Keratinocyte (primary cell): Measurements from ENCODE around the gene PITX1. TPM values are rescaled to one million over a fixed set of nuclear protein-coding genes. Genes with fewer than 3 reads are reported as not detected.

Experiments
- DNase-seq: peaks from one replicate; pipeline ENCODE4 v3.0.0-alpha.2; 2011; ENCODE audit warnings: low read depth, missing footprints, low spot score
- FAIRE-seq: peaks from 2 replicates; lab custom pipeline; 2011; peaks lifted over from hg19 to GRCh38; lab: Jason Lieb, UNC
- H2AFZ ChIP-seq: 2 replicates; pipeline ENCODE4 v1.6.0; 2012; ENCODE audit warnings: low read length, control low read depth, inconsistent platforms; ENCODE audit not compliant: control insufficient read depth
- H3K27ac ChIP-seq: 2 replicates; pipeline ENCODE4 v1.5.1; 2011; ENCODE audit warnings: low read length; ENCODE audit not compliant: control insufficient read depth, insufficient read depth
- H3K27me3 ChIP-seq: 3 replicates; pipeline ENCODE4 v1.6.0; 2011; ENCODE audit warnings: low read length; ENCODE audit not compliant: control insufficient read depth, insufficient read depth; ENCODE audit errors: extremely low read depth
- H3K36me3 ChIP-seq, 2 experiments: 2 replicates in 1 of 2; 3 replicates in 1 of 2; pipeline ENCODE4 v1.5.1; 2011; ENCODE audit warnings: low read length in 2 of 2, mild to moderate bottlenecking in 1 of 2; ENCODE audit not compliant: control insufficient read depth in 2 of 2, insufficient read depth in 2 of 2; ENCODE audit errors: extremely low read depth in 1 of 2
- H3K4me1 ChIP-seq: 3 replicates; pipeline ENCODE4 v1.5.1; 2011; ENCODE audit warnings: low read length; ENCODE audit not compliant: control insufficient read depth, insufficient read depth; ENCODE audit errors: extremely low read depth
- H3K4me2 ChIP-seq: 3 replicates; pipeline ENCODE4 v1.6.0; 2011; ENCODE audit warnings: low read depth, low read length; ENCODE audit not compliant: control insufficient read depth, insufficient read depth; ENCODE audit errors: extremely low read depth
- H3K4me3 ChIP-seq, 3 experiments: fragments of 200-600 bp in 1 of 3; sonication (generic) in 1 of 3; 2 replicates in 2 of 3; 3 replicates in 1 of 3; pipeline ENCODE4 v1.5.1; 2011 to 2016; ENCODE audit warnings: low read length in 3 of 3, mild to moderate bottlenecking in 3 of 3, control low read depth in 2 of 3, inconsistent platforms in 1 of 3, low read depth in 1 of 3, mixed read lengths in 1 of 3, mixed run types in 1 of 3, moderate library complexity in 1 of 3; ENCODE audit not compliant: control insufficient read depth in 2 of 3, insufficient read depth in 2 of 3; ENCODE audit errors: extremely low read depth in 1 of 3
- H3K79me2 ChIP-seq: 2 replicates; pipeline ENCODE4 v1.6.0; 2012; ENCODE audit warnings: low read length; ENCODE audit not compliant: control insufficient read depth, insufficient read depth
- H3K9ac ChIP-seq: 3 replicates; pipeline ENCODE4 v1.6.0; 2011; ENCODE audit warnings: low read length; ENCODE audit not compliant: control insufficient read depth, insufficient read depth; ENCODE audit errors: extremely low read depth
- H3K9me1 ChIP-seq: 3 replicates; pipeline ENCODE4 v1.6.0; 2011; ENCODE audit warnings: low read length; ENCODE audit not compliant: control insufficient read depth, insufficient read depth; ENCODE audit errors: extremely low read depth
- H3K9me3 ChIP-seq: 2 replicates; pipeline ENCODE4 v1.5.1; 2012; ENCODE audit warnings: low read depth, low read length; ENCODE audit not compliant: control insufficient read depth
- H4K20me1 ChIP-seq: 3 replicates; pipeline ENCODE4 v1.6.0; 2011; ENCODE audit warnings: low read length; ENCODE audit not compliant: control insufficient read depth, insufficient read depth; ENCODE audit errors: extremely low read depth
- EZH2 ChIP-seq: IDR thresholded peaks from one replicate; pipeline ENCODE4 v1.6.1; 2012; ENCODE audit warnings: inconsistent platforms, mild to moderate bottlenecking, low read length, moderate library complexity
- dilution Hi-C: fragments of 300-500 bp; cut with MboI; formaldehyde crosslinking; loops from one replicate; pipeline ENCODE4 v1.7.0; 2020; ENCODE audit warnings: low sequenced_read_pairs; ENCODE audit not compliant: extremely low pct_ligation_motif_present
- polyA plus RNA-seq, 5 experiments: library from polyadenylated mRNA; depleted of rRNA in 3 of 5; stranded (reverse) in 3 of 5; stranded (forward) in 1 of 5; unstranded in 1 of 5; fragments of >200 nt; gene quantifications; 1 replicate in 1 of 5; 2 replicates in 3 of 5; 3 replicates in 1 of 5; pipeline versions ENCODE4 v1.2.1 to v1.2.3, GENCODE V29; 2011 to 2012; ENCODE audit warnings: missing spikeins in 2 of 5, low read depth in 1 of 5, low replicate concordance in 1 of 5
- TF ChIP-seq, protein P1 (sequence below), 3 experiments: IDR thresholded peaks in 1 of 3; conservative IDR thresholded peaks in 1 of 3; optimal IDR thresholded peaks in 1 of 3; 2 replicates in 2 of 3; 3 replicates in 1 of 3; pipeline versions ENCODE3 to v1.5.1; 2011; ENCODE audit warnings: low read length in 3 of 3, mild to moderate bottlenecking in 3 of 3, moderate library complexity in 2 of 3, control low read depth in 1 of 3, inconsistent platforms in 1 of 3; ENCODE audit not compliant: insufficient read depth in 2 of 3; ENCODE audit errors: extremely low read depth in 1 of 3

The PITX1 gene
- polyA plus RNA-seq, 1 donor (not counting 4 experiments of a cell fraction or from before 2014, with no cell fraction given): 0.73 TPM

DNA sequence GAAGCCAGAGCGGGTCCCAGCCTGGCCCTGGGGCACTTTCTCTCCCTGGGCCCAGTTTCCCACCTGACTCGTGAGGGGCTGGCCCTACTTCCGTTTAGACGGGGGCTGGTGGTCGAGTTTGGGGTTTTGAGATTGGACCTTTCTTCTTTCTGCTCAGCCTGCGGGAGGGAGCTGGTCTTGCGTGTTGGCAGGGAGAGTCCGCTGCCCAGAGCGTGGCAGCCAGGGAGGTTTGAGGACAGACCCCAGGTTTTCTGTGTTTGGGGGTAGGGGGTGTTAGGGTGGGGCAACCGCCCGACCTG lies 6.0 kb upstream of the PITX1 start:
- TF ChIP-seq, protein P1, sequence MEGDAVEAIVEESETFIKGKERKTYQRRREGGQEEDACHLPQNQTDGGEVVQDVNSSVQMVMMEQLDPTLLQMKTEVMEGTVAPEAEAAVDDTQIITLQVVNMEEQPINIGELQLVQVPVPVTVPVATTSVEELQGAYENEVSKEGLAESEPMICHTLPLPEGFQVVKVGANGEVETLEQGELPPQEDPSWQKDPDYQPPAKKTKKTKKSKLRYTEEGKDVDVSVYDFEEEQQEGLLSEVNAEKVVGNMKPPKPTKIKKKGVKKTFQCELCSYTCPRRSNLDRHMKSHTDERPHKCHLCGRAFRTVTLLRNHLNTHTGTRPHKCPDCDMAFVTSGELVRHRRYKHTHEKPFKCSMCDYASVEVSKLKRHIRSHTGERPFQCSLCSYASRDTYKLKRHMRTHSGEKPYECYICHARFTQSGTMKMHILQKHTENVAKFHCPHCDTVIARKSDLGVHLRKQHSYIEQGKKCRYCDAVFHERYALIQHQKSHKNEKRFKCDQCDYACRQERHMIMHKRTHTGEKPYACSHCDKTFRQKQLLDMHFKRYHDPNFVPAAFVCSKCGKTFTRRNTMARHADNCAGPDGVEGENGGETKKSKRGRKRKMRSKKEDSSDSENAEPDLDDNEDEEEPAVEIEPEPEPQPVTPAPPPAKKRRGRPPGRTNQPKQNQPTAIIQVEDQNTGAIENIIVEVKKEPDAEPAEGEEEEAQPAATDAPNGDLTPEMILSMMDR (optimal IDR thresholded peaks at IDR 0.05 in 1 of 3, IDR thresholded peaks at IDR 0.05 in 1 of 3, conservative IDR thresholded peaks at IDR 0.05 in 1 of 3; ENCODE audit: extremely low read depth in 1 of 3, insufficient read depth in 2 of 3, low read length in 3 of 3): no peak
- no peak for TF ChIP-seq EZH2
- no peaks in the 10 kb centered on the region for H3K4me1 ChIP-seq
- H2AFZ ChIP-seq: no peak overlapping the region
- H3K4me2 ChIP-seq: no peak overlapping the region
- H3K9ac ChIP-seq: no peak overlapping the region
- no peaks in the 10 kb centered on the region for H3K9me3 ChIP-seq
- H3K9me1 ChIP-seq: no peaks in the 10 kb centered on the region
- no peak overlapping the region for H3K27ac ChIP-seq
- DNase-seq: no peak
- no peaks in the 10 kb centered on the region for H3K36me3 ChIP-seq
- H3K27me3 ChIP-seq: peaks cover 98% of the 10 kb centered on the region
- H3K79me2 ChIP-seq: no peaks in the 10 kb centered on the region
- H4K20me1 ChIP-seq: peaks cover 4% of the 10 kb centered on the region
- H3K4me3 ChIP-seq: no peak overlapping the region
- dilution Hi-C loops: no loop called here
- no peak for FAIRE-seq

- Histone ChIP-seq H3K27ac (no peak overlapping the region), H2AFZ (no peak overlapping the region), H3K4me3 (no peak overlapping the region), H3K9me1 (no peaks in the 10 kb centered on the region), H3K4me1 (no peaks in the 10 kb centered on the region), H3K27me3 (peaks cover 98% of the 10 kb centered on the region), H3K9ac (no peak overlapping the region), H3K79me2 (no peaks in the 10 kb centered on the region), H3K36me3 (no peaks in the 10 kb centered on the region), H4K20me1 (peaks cover 4% of the 10 kb centered on the region), H3K9me3 (no peaks in the 10 kb centered on the region), H3K4me2 (no peak overlapping the region)
- DNase-seq (no peak), FAIRE-seq (no peak)
- dilution Hi-C loops: no loop called here
- TF ChIP-seq, protein P1 (optimal IDR thresholded peaks at IDR 0.05 in 1 of 3, IDR thresholded peaks at IDR 0.05 in 1 of 3, conservative IDR thresholded peaks at IDR 0.05 in 1 of 3; ENCODE audit: extremely low read depth in 1 of 3, insufficient read depth in 2 of 3, low read length in 3 of 3): no peak
- peak; percentile 95 for TF ChIP-seq EZH2
Measured at GRCh38 chr5:135039271-135040033, 5.4 kb upstream of the PITX1 start.
